COLO829 (cell line): ENCODE data around the gene LIPM.
A peak's percentile ranks its signal among the peaks of the same experiment; 100 is the strongest.
"Not testable (repeated sequence)": the region's sequence is repeated elsewhere in the genome, so short reads cannot be mapped to it uniquely, and the experiment has no call there.

Experiments
- DNase-seq: peaks from one replicate; pipeline ENCODE4 v3.0.0; 2012; ENCODE audit warnings: low spot score

Gene LIPM

DNA sequence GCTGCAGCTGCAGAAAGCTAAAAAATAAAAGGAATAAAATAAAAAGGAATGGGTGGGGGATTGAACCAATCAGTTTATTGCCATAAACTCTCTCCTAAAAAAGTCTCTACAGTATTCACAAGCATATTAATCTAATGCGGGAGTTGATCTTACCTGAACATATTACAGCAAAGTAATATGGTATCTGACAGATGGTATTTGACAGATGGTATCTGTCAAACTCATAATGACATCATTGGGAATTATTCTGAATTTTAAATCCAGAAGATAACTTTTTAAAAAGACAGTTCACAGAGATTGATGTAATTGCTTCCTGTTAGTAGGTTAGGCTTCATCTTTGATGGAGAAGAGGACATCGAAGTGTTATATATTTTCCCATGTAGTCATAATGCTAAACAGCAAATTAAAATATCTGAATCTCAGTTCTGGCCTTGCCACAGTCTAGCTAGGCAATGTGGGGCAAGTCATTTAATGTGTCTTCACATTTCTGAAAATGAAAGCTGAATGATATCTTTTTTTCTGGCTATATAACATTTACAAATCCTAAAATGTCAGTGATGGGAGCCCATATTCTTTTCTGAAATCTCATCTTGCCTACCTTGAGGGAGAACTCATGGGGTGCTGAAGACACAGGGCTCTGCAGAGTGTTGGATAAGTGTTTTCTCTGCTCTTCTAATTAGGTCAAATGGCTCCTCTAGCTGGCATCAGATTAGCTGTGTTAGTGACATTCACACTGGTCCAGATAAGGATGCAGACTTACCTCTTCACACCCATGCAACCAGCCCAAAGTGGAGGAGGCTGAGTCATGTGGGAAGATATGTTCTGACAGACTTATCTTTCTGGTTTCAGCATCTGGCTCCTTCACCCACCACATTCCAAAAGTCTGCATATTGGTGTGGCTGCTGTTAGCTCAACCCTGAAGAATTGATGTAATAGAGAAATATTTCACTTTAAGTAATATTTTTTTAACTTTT, 2.1 kb upstream of the LIPM start:
- DNase-seq, result no peak

DNA sequence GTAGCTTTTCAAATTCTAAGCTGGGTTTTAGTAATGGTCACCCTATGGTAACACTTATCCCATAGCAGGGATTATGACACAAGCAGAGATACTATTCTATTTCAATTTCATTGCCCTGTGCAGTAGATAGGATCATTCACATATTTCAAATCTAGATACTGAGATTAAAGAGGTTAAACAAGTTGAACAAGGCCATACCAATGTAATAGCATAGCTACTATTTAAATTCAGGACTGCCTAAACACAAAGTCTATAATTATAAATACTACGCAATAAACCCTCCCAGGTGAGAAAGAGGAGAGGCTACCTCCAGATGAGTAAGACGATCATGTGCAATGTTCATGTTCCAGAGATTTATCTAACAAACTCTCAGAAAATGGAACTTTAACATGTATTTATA, 1.1 kb downstream of the LIPM start:
- no peak for DNase-seq

GRCh38 chr10:88804083-88804812, 1.7 kb downstream of the LIPM start:
- no peak for DNase-seq

DNA sequence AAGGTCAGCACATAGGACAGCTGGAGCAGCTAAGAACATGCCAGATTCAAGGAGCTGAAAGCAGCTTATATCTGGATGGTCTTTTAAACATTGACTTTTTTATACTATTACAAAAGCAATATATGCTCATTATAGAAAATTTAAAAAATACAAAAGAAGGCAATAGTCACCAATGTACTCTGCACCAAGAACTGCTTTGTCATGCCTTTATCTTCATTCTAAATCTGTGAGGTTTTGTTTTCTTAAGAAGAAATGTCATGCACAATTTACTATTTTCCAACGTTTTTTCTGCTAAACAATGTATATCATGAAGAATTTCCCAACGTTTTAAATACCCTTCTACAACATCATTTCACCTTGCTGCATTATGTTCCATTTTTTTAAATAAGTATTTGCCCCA, 2.8 kb downstream of the LIPM start:
- DNase-seq, result no peak

DNA sequence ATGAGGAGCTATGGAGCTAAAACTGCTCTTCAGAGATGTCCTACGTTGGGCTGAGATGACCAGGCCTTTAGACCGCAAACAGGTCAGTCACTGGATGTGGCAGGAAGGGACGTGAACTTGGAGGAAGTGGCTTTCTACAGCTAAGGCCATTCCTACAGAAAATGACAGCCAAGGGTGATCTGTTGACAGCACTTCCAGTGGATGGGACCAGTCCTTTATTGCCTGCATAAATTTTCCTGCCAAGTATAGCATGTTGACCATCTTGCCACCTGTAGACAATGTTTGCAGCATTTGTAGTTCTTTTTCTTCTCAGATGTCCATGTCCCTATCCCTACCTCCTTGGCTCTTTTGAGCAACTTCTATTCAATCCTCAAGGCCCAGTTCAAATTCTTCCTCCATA, 3.4 kb downstream of the LIPM start:
- DNase-seq, result no peak

- DNase-seq, result no peak
Observed at GRCh38 chr10:88809621-88810020, 7.1 kb downstream of the LIPM start.

DNA sequence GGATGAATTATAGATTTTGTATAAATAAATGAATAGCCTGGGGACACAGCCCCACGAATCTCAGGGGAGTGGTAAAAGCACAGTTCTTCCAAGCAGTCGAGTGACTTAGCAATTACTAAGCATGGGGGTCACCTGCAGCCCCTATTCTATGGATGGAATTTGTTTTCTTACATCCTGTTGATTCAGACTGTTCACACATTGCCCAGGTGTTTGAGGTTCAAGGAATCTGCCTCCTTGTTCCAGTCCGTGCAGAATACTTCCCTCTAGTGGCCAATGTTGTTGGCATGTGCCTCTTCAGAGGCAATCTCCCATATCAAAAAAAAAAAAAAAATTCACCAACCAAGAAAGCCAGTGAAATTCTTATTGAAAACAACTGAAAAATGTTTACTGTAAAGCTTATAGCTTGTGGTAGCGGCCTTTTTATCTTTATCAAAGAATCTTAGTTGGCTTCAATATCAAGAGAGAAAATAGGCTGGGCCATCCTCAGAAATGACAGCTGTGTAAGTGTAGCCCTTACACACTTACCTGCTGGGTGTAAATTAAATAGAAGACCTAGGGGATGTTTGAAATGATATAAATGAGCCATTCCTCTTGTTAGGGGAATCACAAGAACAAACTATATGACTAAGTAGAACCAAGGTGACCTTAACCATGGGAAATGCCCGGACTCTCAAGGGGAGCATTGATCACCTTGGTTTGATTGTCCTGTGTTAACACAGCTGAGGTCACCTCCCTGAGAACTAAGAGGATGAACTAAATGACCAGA, 7.8 kb downstream of the LIPM start:
- peak; percentile 22 for DNase-seq

DNA sequence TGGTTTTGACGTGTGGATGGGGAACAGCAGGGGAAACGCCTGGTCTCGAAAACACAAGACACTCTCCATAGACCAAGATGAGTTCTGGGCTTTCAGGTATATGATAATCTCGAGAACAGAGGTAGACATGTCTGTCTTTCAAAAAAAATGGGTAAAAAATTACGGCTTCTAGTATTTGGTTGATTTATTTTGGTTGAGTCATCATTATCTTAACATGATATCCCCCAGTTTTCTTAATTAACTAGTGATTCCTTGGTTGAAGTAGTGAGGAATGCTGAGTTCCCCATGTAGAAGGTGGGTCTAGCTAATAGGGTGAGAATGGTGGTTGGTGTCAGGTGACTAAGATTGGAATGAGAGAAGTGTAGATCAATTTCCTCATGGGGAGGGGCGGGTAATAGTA, 10.7 kb downstream of the LIPM start:
- DNase-seq, result no peak

- DNase-seq, result no peak
Observed at GRCh38 chr10:88819290-88819689, 16.8 kb downstream of the LIPM start.

- no peak for DNase-seq
Observed at GRCh38 chr10:88820748-88821401, 18.3 kb downstream of the LIPM start.

DNA sequence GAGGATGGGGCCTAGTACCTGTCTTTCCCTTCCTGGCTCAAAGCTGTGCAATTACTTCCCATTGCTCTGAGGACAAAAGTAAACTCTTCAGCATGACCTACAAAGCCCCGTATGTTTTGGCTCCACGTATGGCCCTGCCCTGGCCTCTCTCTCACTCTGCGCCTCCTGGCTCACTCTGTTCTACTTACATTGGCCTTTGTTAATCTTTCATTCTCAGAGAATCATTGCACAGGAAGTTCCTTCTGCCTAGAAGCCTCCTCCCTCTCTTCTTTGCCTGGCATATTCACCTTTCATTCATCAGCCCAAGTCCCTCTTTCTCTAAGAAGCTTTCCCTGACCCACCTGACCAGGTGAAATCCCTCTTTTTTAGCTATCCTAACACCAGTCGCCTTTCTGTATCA, 23.9 kb downstream of the LIPM start:
- no peak for DNase-seq

DNA sequence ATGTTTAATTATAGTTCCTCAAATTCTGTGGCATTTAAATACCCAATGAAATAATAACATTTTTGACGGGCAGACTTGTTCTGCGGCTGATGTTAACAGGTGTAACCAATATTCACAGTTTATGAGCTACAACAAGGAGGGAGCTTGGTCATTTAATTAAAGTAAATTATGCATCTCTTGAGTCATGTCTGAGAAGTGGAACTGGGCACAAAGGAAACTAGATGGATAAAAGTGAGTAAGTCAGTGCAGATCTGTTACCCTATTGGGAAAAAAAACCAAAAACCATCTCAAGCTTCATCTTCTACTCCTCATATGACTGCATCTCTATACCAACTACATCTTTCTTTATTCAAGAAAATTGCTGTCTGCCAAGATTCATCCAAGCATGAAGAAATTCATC, 25.1 kb downstream of the LIPM start:
- no peak for DNase-seq

- no peak for DNase-seq
Observed at GRCh38 chr10:88828310-88828709, 25.8 kb downstream of the LIPM start.

- DNase-seq, result no peak
Observed at GRCh38 chr10:88830643-88831268, 28.2 kb downstream of the LIPM start.

DNA sequence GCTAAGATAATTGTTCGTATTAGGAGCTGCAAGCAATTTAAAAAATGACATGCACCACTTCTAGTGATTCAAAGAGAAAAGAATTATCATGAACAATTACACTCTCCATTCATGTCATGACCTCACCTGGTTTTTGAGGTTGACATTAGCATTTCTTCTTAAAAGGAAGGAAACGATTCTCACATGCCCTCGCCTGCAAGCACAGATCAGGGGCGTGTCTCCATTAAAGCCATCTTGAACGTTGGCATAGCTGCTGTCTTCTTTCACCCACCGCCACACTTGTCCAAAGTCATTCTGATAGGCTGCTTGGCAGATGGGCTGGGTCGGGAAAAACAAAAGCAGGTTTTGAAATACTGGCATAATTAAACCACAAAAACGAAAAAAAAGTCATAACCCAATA, 29.2 kb downstream of the LIPM start:
- no peak for DNase-seq

GRCh38 chr10:88832376-88832775, 29.8 kb downstream of the LIPM start:
- no peak for DNase-seq

DNA sequence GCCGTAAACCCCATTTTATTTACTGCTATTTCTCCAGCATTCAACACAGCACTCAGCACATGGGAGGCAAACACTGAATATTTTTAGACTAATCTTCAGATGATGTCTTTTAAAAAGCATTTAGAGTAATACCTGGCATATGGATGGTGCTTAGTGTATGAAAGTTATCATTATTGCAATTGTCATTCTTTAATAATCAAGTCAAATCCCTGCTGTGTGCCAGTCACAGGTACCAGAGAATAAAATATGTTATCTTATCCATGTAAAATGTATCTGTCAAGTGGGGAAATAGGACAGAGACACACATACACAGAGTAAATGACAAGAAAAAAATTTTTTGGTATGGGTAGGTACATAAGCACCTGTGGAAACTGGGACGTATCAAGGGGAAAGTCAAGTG, 30.6 kb downstream of the LIPM start:
- no peak for DNase-seq

GRCh38 chr10:88833723-88834122, 31.2 kb downstream of the LIPM start:
- DNase-seq, result no peak

GRCh38 chr10:88835096-88835909, 32.8 kb downstream of the LIPM start:
- DNase-seq, result peak; percentile 58

- no peak for DNase-seq
Observed at GRCh38 chr10:88835910-88836221, 33.3 kb downstream of the LIPM start.

DNA sequence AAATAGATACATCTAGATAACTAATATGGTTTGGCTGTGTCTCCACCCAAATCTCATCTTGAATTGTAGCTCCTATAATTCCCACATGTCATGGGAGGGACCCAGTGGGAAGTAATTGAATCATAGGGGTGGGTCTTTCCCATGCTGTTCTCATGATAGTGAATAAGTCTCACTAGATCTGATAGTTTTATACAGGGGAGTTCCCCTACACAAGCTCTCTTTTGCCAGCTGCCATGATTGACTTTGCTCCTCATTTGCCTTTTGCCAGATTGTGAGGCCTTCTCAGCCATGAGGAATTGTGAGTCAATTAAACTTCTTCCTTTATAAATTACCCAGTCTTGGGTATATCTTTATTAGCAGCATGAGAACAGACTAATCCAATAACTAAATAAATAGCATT, 35.1 kb downstream of the LIPM start:
- not testable (repeated sequence) for DNase-seq
